Kidney epithelial cell (primary cell): ENCODE results near the gene BMPR2. TPM values are rescaled to one million over a fixed set of nuclear protein-coding genes. Genes with fewer than 3 reads are reported as not detected.
"Not testable (repeated sequence)": the region's sequence is repeated elsewhere in the genome, so short reads cannot be mapped to it uniquely, and the experiment has no call there.

Source experiments
- DNase-seq: peaks from one replicate; pipeline ENCODE4 v3.0.0-alpha.2; 2010; ENCODE audit warnings: low read depth
- H3K27me3 ChIP-seq: 2 replicates; pipeline ENCODE4 v1.6.0; 2011; ENCODE audit warnings: low read length; ENCODE audit not compliant: control insufficient read depth, insufficient read depth
- H3K36me3 ChIP-seq: 2 replicates; pipeline ENCODE4 v1.5.1; 2011; ENCODE audit warnings: low read length; ENCODE audit not compliant: control insufficient read depth, insufficient read depth
- H3K4me3 ChIP-seq: 2 replicates; pipeline ENCODE4 v1.5.1; 2011; ENCODE audit warnings: low read depth, mild to moderate bottlenecking, control low read depth, low read length
- total RNA-seq: library from RNA; depleted of rRNA; stranded (reverse); fragments of >200 nt; gene quantifications from 2 replicates; pipeline ENCODE4 v1.2.3, GENCODE V29; 2015
- TF ChIP-seq, protein P1 (sequence below): IDR thresholded peaks from 2 replicates; pipeline ENCODE4 v1.5.1; 2011; ENCODE audit warnings: mild to moderate bottlenecking, moderate library complexity, low read length, control low read depth, inconsistent platforms; ENCODE audit not compliant: insufficient read depth, poor library complexity, severe bottlenecking

BMPR2 gene
- total RNA-seq, 1 donor from 2014 or later = 44.8 TPM

DNA sequence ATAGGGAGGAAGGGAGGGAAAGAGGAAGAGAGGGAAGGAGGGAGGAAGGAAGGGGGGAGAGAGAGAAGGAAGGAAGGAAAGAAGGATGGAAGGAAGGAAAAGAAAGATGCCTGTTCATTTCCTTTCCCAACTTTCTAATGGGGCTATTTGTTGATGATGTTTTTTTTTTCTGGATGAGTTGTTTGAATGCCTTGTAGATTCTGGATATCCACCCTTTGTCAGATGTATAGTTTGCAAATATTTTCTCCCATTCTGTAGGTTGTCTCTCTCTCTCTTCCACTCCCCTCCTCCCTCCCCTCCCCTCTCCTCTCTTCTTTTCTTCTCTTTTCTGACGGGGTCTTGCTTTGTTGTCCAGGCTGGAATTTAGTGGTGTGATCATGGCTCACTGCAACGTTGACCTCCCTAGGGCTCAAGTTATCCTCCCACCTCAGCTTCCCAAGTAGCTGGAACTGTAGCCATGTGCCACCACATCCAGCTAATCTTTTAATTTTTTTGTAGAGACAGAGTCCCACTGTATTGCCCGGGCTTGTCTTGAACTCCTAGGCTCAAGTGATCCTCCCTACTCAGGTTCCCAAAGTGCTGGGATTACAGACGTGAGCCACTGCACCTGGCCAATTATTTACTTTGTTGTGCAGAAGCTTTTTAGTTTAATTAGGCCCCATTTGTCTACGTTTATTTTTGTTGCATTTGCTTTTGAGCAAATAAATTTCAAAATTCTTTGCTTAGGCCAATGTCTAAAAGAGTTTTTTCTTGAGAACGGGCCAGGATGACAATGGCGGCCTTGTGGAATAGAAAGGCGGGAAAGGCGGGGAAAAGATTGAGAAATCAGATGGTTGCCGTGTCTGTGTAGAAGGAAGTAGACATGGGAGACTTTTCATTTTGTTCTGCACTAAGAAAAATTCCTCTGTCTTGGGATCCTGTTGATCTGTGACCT is 201.4 kb downstream of the BMPR2 start:
- DNase-seq = no peak
- H3K4me3 ChIP-seq = no peak overlapping the region
- no peaks in the 10 kb centered on the region for H3K36me3 ChIP-seq
- TF ChIP-seq, protein P1, sequence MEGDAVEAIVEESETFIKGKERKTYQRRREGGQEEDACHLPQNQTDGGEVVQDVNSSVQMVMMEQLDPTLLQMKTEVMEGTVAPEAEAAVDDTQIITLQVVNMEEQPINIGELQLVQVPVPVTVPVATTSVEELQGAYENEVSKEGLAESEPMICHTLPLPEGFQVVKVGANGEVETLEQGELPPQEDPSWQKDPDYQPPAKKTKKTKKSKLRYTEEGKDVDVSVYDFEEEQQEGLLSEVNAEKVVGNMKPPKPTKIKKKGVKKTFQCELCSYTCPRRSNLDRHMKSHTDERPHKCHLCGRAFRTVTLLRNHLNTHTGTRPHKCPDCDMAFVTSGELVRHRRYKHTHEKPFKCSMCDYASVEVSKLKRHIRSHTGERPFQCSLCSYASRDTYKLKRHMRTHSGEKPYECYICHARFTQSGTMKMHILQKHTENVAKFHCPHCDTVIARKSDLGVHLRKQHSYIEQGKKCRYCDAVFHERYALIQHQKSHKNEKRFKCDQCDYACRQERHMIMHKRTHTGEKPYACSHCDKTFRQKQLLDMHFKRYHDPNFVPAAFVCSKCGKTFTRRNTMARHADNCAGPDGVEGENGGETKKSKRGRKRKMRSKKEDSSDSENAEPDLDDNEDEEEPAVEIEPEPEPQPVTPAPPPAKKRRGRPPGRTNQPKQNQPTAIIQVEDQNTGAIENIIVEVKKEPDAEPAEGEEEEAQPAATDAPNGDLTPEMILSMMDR = no peak
- H3K27me3 ChIP-seq = no peaks in the 10 kb centered on the region

GRCh38 chr2:202582846-202583245 is 206.7 kb downstream of the BMPR2 start:
- H3K4me3 ChIP-seq, DNase-seq, H3K27me3 ChIP-seq, H3K36me3 ChIP-seq: not testable (repeated sequence)

GRCh38 chr2:202583709-202584219 is 207.6 kb downstream of the BMPR2 start:
- no peak for DNase-seq
- Histone ChIP-seq H3K36me3 (no peaks in the 10 kb centered on the region), H3K4me3 (no peak overlapping the region), H3K27me3 (no peaks in the 10 kb centered on the region)
- TF ChIP-seq, protein P1 = no peak

- TF ChIP-seq, protein P1 = peak; percentile 91
- Histone ChIP-seq H3K27me3 (no peaks in the 10 kb centered on the region), H3K4me3 (no peak overlapping the region), H3K36me3 (no peaks in the 10 kb centered on the region)
- peak; percentile 29 for DNase-seq
Observed at GRCh38 chr2:202588647-202589581, 212.8 kb downstream of the BMPR2 start.

GRCh38 chr2:202589582-202589949 is 213.4 kb downstream of the BMPR2 start:
- TF ChIP-seq, protein P1 = no peak
- Histone ChIP-seq H3K27me3 (no peaks in the 10 kb centered on the region), H3K36me3 (no peaks in the 10 kb centered on the region), H3K4me3 (no peak overlapping the region)
- DNase-seq = no peak

DNA sequence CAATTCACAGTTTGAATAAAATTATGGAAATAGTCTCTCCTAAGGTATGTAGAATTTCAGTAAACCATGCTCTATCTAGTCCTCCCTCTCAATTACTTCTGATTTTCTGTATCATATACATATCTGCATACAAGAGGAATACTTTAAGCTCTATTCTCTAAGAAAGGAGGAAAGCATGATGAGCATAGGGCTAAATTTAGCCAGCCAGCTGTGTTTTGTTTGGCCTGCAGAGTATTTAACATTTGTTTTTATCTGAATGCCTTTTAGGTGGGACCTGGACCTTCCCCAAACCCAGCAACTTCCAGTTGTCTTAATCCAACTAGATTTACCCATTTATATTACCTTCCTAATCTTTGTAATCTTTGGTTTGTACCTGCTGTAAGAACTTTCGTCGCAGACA is 216.4 kb downstream of the BMPR2 start:
- DNase-seq = no peak
- H3K27me3 ChIP-seq = no peaks in the 10 kb centered on the region
- TF ChIP-seq, protein P1 = no peak
- no peak overlapping the region for H3K4me3 ChIP-seq
- H3K36me3 ChIP-seq = no peaks in the 10 kb centered on the region
